SH-SY5Y (cell line): ENCODE data around the gene ANTXR1.

Experiments
- GATA2 ChIP-seq: IDR thresholded peaks from 2 replicates; pipeline ENCODE4 v1.6.1; 2011; ENCODE audit warnings: mild to moderate bottlenecking, low read depth, low read length
- GATA3 ChIP-seq: IDR thresholded peaks from 2 replicates; pipeline ENCODE4 v1.6.1; 2011; ENCODE audit warnings: low read depth, mild to moderate bottlenecking, low read length, moderate library complexity

- TF ChIP-seq GATA2 (no peak), GATA3 (no peak)
These were observed 84.2 kb downstream of the ANTXR1 start for GRCh38 chr2:69097148-69097610.
